ENCODE data around the gene PTGIS.

DNA sequence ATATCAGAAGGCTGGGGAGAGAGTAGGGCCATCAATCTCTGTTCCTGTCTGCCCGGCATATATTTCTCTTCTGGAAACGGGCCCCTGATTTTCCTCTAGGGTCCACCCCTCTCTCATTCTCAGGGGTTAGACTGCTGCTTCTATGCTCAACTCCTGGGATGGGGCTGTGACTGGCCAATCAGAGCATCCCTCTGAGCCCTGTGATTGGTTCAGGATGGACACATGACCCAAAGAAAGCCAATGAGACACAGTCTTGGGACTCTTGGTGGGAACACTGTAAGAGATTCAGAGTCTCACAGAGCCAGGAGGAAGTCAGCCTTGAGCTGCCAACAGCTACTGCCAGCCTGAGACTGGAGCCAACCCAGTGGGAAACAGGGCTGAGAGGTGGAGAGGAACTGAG lies 54.4 kb downstream of the PTGIS start:
- TF ChIP-seq, protein P1, sequence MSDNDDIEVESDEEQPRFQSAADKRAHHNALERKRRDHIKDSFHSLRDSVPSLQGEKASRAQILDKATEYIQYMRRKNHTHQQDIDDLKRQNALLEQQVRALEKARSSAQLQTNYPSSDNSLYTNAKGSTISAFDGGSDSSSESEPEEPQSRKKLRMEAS (IDR thresholded peaks at IDR 0.05): no peak
- TF ChIP-seq POLR2AphosphoS2 (conservative IDR thresholded peaks at IDR 0.05; ENCODE audit: low read length): no peak
- TF ChIP-seq, protein P2, sequence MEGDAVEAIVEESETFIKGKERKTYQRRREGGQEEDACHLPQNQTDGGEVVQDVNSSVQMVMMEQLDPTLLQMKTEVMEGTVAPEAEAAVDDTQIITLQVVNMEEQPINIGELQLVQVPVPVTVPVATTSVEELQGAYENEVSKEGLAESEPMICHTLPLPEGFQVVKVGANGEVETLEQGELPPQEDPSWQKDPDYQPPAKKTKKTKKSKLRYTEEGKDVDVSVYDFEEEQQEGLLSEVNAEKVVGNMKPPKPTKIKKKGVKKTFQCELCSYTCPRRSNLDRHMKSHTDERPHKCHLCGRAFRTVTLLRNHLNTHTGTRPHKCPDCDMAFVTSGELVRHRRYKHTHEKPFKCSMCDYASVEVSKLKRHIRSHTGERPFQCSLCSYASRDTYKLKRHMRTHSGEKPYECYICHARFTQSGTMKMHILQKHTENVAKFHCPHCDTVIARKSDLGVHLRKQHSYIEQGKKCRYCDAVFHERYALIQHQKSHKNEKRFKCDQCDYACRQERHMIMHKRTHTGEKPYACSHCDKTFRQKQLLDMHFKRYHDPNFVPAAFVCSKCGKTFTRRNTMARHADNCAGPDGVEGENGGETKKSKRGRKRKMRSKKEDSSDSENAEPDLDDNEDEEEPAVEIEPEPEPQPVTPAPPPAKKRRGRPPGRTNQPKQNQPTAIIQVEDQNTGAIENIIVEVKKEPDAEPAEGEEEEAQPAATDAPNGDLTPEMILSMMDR (IDR thresholded peaks at IDR 0.05): no peak
- no peak for TF ChIP-seq KDM1A (IDR thresholded peaks at IDR 0.05; ENCODE audit: low read depth)
- TF ChIP-seq POLR2A (IDR thresholded peaks at IDR 0.05; ENCODE audit: low read length): no peak
- TF ChIP-seq RCOR1 (IDR thresholded peaks at IDR 0.05; ENCODE audit: low read depth, low read length): no peak
